Transverse colon (tissue), 4 donors: Measurements from ENCODE around the gene RBX1.

ENCODE experiments used
- EP300 ChIP-seq: sonication (generic); formaldehyde crosslinking; IDR thresholded peaks from one replicate; pipeline ENCODE4 v1.6.1; 2017; ENCODE audit warnings: antibody characterized with exemption, low read depth
- POLR2A ChIP-seq: fragments of 450-650 bp; IDR thresholded peaks from one replicate; pipeline ENCODE4 v1.6.1; 2016; ENCODE audit warnings: antibody characterized with exemption, mild to moderate bottlenecking, moderate library complexity
- POLR2AphosphoS5 ChIP-seq, 3 donors: sonication (generic); formaldehyde crosslinking; IDR thresholded peaks; one replicate each; pipeline ENCODE4 v1.6.1; 2016; ENCODE audit warnings: antibody characterized with exemption in 3 of 3
- TF ChIP-seq, protein P1 (sequence below), 5 experiments: fragments of 200-600 bp in 3 of 5; fragments of 450-650 bp in 2 of 5; sonication (generic) in 3 of 5; IDR thresholded peaks; 1 replicate in 2 of 5; 2 replicates in 3 of 5; pipeline ENCODE4 v1.5.1; 2016 to 2017; ENCODE audit warnings: antibody characterized with exemption in 5 of 5, inconsistent platforms in 3 of 5, mild to moderate bottlenecking in 2 of 5, moderate library complexity in 1 of 5

DNA sequence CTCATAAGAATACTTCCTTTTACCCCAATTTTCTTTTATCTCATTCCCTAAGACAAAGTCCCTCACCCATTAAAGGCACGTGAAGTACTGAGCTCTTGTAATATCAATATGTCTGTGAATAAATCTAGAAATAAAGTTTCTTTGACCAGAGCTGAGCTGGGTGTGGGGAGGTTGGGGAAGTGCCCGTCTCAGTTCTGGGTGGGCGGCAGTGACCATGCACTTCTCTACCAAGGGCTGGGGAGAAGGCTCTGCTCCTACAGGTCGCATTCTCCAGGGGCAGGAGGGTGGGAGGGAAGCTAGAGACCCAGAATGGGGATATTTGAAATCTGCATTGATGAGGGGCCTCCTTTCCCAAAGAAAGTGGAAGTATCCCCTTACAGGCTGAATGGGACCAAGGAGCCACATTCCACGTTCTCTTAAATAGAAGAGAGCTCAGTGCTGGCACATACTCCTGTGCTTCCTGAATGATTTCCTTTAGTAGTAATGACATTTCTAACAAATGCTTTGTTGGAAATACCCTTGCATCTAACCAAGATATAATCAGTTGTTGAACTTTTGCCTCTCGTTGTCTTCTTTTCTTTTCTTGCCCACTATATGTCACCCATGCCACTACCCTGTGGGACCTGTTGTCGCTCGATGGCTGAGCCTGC, 16.1 kb downstream of the RBX1 start:
- TF ChIP-seq, protein P1, sequence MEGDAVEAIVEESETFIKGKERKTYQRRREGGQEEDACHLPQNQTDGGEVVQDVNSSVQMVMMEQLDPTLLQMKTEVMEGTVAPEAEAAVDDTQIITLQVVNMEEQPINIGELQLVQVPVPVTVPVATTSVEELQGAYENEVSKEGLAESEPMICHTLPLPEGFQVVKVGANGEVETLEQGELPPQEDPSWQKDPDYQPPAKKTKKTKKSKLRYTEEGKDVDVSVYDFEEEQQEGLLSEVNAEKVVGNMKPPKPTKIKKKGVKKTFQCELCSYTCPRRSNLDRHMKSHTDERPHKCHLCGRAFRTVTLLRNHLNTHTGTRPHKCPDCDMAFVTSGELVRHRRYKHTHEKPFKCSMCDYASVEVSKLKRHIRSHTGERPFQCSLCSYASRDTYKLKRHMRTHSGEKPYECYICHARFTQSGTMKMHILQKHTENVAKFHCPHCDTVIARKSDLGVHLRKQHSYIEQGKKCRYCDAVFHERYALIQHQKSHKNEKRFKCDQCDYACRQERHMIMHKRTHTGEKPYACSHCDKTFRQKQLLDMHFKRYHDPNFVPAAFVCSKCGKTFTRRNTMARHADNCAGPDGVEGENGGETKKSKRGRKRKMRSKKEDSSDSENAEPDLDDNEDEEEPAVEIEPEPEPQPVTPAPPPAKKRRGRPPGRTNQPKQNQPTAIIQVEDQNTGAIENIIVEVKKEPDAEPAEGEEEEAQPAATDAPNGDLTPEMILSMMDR (IDR thresholded peaks at IDR 0.05), result no peak
- TF ChIP-seq POLR2A, result no peak
- TF ChIP-seq POLR2AphosphoS5 (IDR thresholded peaks at IDR 0.05), result no peak
- TF ChIP-seq EP300, result no peak
